ENCODE measurements around the gene SMIM10L2A.
A peak's percentile ranks its signal among the peaks of the same experiment; 100 is the strongest.

The SMIM10L2A gene

DNA sequence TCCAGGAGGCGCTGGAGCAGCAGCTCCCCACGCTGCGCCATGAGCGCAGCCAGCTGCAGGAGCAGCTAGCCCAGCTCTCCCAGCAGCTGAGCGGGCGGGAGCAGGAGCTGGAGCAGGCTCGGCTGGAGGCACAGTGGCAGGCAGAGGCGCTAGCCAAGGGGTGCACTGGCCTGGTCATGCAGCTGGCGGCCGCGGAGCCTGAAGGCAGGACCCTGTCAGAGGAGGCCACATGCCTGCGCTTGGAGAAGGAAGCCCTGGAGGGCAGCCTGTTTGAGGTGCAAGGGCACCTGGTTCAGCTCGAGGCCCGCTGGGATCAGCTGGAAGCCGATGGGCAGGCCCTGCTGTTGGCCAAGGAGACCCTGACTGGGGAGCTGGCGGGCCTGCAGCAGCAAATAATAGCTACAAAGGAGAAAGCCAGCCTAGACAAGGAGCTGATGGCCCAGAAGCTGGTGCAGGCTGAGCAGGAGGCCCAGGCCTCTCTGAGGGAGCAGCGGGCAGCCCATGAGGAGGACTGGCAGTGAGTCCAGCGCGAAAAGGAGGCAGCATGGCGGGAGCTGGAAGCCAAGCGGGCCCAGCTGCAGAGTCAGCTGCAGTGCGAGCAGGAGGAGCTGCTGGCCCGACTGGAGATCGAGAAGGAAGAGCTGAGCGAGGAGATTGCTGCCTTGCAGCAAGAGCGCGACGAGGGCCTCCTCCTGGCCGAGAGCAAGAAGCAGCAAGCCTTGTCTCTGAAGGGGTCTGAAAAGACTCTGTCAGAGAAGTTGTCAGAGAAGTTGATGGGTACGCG is 13.6 kb downstream of the SMIM10L2A start:
- CTCF ChIA-PET, result no interaction called here
- TF ChIP-seq ARNT (IDR thresholded peaks at IDR 0.05), result no peak
- TF ChIP-seq ELF4 (IDR thresholded peaks at IDR 0.05), result no peak
- no peak for TF ChIP-seq CTBP1 (IDR thresholded peaks at IDR 0.05; ENCODE audit: borderline replicate concordance)
- no peak for TF ChIP-seq ZNF384 (IDR thresholded peaks at IDR 0.05)
- TF ChIP-seq L3MBTL2 (conservative IDR thresholded peaks at IDR 0.05), result no peak
- TF ChIP-seq SUZ12 (IDR thresholded peaks at IDR 0.05), result no peak
- no peak for TF ChIP-seq BHLHE40 (IDR thresholded peaks at IDR 0.05; ENCODE audit: borderline replicate concordance)
- no peak for TF ChIP-seq FOXM1 (IDR thresholded peaks at IDR 0.05; ENCODE audit: borderline replicate concordance)
- no peak for TF ChIP-seq FOXA1 (IDR thresholded peaks at IDR 0.05)
- no peak for TF ChIP-seq HDGF (IDR thresholded peaks at IDR 0.05; ENCODE audit: borderline replicate concordance)
- no peak for TF ChIP-seq FOXK2 (IDR thresholded peaks at IDR 0.05)
- TF ChIP-seq TARDBP (IDR thresholded peaks at IDR 0.05), result no peak
- TF ChIP-seq NFRKB (IDR thresholded peaks at IDR 0.05), result no peak
- TF ChIP-seq, protein P1, sequence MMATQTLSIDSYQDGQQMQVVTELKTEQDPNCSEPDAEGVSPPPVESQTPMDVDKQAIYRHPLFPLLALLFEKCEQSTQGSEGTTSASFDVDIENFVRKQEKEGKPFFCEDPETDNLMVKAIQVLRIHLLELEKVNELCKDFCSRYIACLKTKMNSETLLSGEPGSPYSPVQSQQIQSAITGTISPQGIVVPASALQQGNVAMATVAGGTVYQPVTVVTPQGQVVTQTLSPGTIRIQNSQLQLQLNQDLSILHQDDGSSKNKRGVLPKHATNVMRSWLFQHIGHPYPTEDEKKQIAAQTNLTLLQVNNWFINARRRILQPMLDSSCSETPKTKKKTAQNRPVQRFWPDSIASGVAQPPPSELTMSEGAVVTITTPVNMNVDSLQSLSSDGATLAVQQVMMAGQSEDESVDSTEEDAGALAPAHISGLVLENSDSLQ (IDR thresholded peaks at IDR 0.05), result no peak
- TF ChIP-seq LEF1 (IDR thresholded peaks at IDR 0.05; ENCODE audit: borderline replicate concordance), result no peak
- TF ChIP-seq SP1 (IDR thresholded peaks at IDR 0.05), result no peak
- POLR2A ChIA-PET, result no interaction called here
- no peak for DNase-seq (ENCODE audit: extremely low spot score)

DNA sequence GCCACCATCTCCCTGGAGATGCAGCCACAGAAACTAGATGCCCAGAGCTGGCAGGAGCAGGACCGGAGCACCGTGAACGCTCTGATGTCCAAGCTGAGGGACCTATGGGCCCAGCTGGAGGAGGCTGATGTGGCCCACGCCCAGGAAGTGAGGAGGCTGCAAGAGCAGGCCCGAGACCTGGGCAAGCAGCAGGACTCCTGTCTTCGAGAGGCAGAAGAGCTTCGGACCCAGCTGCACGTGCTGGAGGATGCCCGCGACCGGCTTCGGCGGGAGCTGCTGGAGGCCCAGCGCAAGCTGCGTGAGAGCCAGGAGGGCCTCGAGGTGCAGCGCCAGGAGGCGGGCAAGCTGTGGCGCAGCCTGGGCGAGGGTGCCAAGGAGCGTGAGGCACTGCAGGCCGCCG is 14.2 kb downstream of the SMIM10L2A start:
- DNase-seq (ENCODE audit: extremely low spot score), result no peak
- CTCF ChIA-PET, result no interaction called here
- TF ChIP-seq NFRKB (IDR thresholded peaks at IDR 0.05) (no peak), L3MBTL2 (conservative IDR thresholded peaks at IDR 0.05) (no peak), LEF1 (IDR thresholded peaks at IDR 0.05; ENCODE audit: borderline replicate concordance) (no peak), ARNT (IDR thresholded peaks at IDR 0.05) (no peak), TARDBP (IDR thresholded peaks at IDR 0.05) (no peak), BHLHE40 (IDR thresholded peaks at IDR 0.05; ENCODE audit: borderline replicate concordance) (no peak), ELF4 (IDR thresholded peaks at IDR 0.05) (no peak), FOXA1 (IDR thresholded peaks at IDR 0.05) (no peak), FOXK2 (IDR thresholded peaks at IDR 0.05) (no peak)
- TF ChIP-seq, protein P1 (IDR thresholded peaks at IDR 0.05), result no peak
- POLR2A ChIA-PET, result no interaction called here

DNA sequence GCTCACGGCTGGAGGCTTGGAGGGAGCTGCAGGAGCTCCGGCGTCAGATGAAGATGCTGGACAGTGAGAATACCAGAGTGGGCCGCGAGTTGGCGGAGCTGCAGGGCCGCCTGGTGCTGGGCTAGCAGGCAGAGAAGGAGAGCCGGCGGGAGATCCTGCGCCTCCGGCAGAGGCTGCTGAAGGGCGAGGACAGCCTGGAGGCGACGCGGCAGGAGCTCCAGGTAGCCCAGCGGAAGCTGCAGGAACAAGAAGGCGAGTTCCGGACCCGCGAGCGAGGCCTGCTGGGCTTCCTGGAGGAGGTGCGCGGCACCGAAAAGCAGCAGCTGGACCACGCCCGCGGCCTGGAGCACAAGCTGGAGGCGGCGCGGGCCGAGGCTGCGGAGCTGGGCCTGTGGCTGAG is 14.7 kb downstream of the SMIM10L2A start:
- TF ChIP-seq NFRKB (IDR thresholded peaks at IDR 0.05) (no peak), FOXM1 (IDR thresholded peaks at IDR 0.05; ENCODE audit: borderline replicate concordance) (no peak), CTBP1 (IDR thresholded peaks at IDR 0.05; ENCODE audit: borderline replicate concordance) (no peak)
- POLR2A ChIA-PET, result no interaction called here
- DNase-seq (ENCODE audit: extremely low spot score), result no peak
- CTCF ChIA-PET, result no interaction called here

DNA sequence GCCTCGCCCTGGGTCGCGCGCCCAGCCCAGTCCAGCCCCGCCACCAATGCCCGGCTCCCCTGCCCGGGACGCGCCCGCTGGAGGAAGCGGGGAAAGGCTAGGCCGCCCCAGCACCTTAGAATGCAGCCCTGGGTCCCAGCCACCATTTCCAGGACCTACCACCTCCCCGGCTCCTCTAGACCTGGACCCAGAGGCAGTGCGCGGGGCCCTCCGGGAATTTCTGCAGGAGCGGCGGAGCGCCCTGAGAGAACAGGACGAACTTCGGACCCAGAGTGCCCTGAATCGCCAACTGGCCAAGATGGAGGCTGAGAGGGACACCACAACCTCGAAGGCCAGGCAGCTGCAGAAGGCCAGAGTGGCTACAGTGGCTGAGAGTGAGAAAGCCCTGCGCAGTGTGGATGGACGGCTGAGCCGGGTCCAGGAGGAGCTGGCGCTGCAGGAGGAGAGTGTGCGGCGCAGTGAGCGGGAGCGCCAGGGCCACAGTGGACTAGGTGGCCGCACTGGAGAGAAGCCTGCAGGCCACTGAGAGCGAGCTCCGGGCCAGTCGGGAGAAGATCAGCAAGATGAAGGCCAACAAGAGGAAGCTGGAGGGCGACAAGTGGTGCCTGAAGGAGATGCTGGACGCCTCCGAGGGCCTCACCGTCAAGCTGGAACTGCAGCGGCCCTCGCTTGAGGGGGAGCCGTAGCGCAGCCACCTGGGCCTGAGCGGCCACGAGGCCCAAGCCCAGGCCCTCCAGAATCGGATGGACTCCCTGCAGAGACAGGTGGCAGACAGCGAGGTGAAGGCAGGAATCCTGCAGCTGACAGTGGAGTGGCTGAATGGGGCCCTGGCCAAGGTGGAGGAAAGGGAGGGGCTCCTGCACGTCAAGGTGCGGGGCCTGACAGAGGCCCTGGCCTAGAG is 15.5 kb downstream of the SMIM10L2A start:
- ChIA-PET CTCF (interaction anchor here (1.7 kb wide), 1 partner anchor 37 kb away, joined by 6 read pairs; no protein-coding TSS in a partner anchor), POLR2A (no interaction called here)
- no peak for DNase-seq (ENCODE audit: extremely low spot score)
- TF ChIP-seq L3MBTL2 (conservative IDR thresholded peaks at IDR 0.05) (no peak), ARNT (IDR thresholded peaks at IDR 0.05) (no peak), CTBP1 (IDR thresholded peaks at IDR 0.05; ENCODE audit: borderline replicate concordance) (no peak), ELF4 (IDR thresholded peaks at IDR 0.05) (no peak), FOXM1 (IDR thresholded peaks at IDR 0.05; ENCODE audit: borderline replicate concordance) (no peak), SP1 (IDR thresholded peaks at IDR 0.05) (no peak), FOXK2 (IDR thresholded peaks at IDR 0.05) (no peak), BHLHE40 (IDR thresholded peaks at IDR 0.05; ENCODE audit: borderline replicate concordance) (no peak), HDGF (IDR thresholded peaks at IDR 0.05; ENCODE audit: borderline replicate concordance) (no peak), NFRKB (IDR thresholded peaks at IDR 0.05) (no peak), FOXA1 (IDR thresholded peaks at IDR 0.05) (no peak), TARDBP (IDR thresholded peaks at IDR 0.05) (no peak), ZNF384 (IDR thresholded peaks at IDR 0.05) (no peak), LEF1 (IDR thresholded peaks at IDR 0.05; ENCODE audit: borderline replicate concordance) (no peak), SUZ12 (IDR thresholded peaks at IDR 0.05) (no peak)
- TF ChIP-seq, protein P1 (IDR thresholded peaks at IDR 0.05), result no peak

DNA sequence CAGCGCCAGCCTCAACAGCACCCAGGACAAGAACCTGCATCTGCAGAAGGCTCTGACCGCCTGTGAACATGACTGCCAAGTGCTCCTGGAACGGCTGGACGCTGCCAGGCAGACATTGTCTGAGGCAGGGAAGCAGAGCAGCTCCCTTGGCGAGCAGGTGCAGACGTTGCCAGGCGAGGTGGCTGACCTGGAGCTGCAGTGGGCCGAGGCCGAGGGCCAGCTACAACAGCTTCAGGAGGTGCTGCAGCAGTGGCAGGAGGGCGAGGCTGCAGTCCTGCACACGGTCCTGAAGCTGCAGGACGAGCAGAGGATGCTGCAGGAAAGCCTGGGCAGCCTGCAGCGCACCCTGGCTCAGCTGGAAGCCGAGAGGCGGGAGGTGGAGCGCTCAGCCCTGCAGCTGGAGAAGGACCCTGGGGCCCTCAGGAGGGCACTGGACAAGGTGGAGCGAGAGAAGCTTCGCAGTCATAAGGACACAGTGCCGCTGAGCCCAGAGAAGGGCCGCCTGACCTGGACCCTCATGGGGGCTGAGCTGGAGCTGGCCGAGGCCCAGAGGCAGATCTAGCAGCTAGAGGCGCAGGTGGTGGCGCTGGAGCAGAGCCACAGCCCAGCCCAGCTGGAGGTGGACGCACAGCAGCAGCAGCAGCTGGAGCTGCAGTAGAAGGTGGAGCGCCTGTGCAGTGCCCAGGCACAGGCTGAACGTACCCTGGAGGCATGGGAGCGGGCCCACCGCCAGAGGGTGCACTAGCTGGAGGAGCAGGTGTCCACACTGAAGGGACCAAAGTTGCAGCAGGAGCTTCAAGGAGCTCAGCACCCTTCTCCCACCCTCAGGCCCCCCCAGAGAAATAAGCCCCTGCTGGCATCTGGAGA is 16.4 kb downstream of the SMIM10L2A start:
- ChIA-PET POLR2A (no interaction called here), CTCF (interaction anchor here (0.6 to 1.7 kb wide), 2 partner anchors 37 to 270 kb away, joined by 3 to 6 read pairs; no protein-coding TSS in a partner anchor)
- no peak for TF ChIP-seq SUZ12 (IDR thresholded peaks at IDR 0.05)
- no peak for TF ChIP-seq FOXM1 (IDR thresholded peaks at IDR 0.05; ENCODE audit: borderline replicate concordance)
- DNase-seq (ENCODE audit: extremely low spot score), result peak; percentile 47

Measured in HEK293T (cell line).